H9 (cell line): ENCODE data around the gene LARGE1. TPM values are rescaled to one million over a fixed set of nuclear protein-coding genes. Genes with fewer than 3 reads are reported as not detected.

Experiments
- DNase-seq: peaks from one replicate; pipeline ENCODE4 v3.0.0-alpha.2; 2017
- H2AFZ ChIP-seq: one replicate; pipeline ENCODE4 v1.6.1; 2013; ENCODE audit warnings: mild to moderate bottlenecking, low read length, control low read depth, moderate library complexity
- H2AK5ac ChIP-seq: 2 replicates; pipeline ENCODE4 v1.6.1; 2013; ENCODE audit warnings: low read length, control low read depth, mixed read lengths; ENCODE audit not compliant: insufficient read length
- H2BK120ac ChIP-seq: one replicate; pipeline ENCODE4 v1.6.1; 2013; ENCODE audit warnings: low read depth, mild to moderate bottlenecking, low read length, control low read depth, inconsistent platforms; ENCODE audit not compliant: poor library complexity, severe bottlenecking
- H2BK12ac ChIP-seq: 2 replicates; pipeline ENCODE4 v1.6.1; 2013; ENCODE audit warnings: low read length, control low read depth, mixed read lengths, low read depth; ENCODE audit not compliant: insufficient read length
- H2BK15ac ChIP-seq: 2 replicates; pipeline ENCODE4 v1.6.1; 2013; ENCODE audit warnings: low read depth, low read length, control low read depth
- H2BK20ac ChIP-seq: one replicate; pipeline ENCODE4 v1.6.1; 2013; ENCODE audit warnings: low read depth, mild to moderate bottlenecking, low read length, control low read depth, inconsistent platforms; ENCODE audit not compliant: poor library complexity, severe bottlenecking
- H2BK5ac ChIP-seq: 2 replicates; pipeline ENCODE4 v1.6.1; 2013; ENCODE audit warnings: low read length, control low read depth, mixed read lengths; ENCODE audit not compliant: insufficient read length
- H3K14ac ChIP-seq: 2 replicates; pipeline ENCODE4 v1.6.1; 2013; ENCODE audit warnings: low read length, control low read depth; ENCODE audit not compliant: insufficient read depth
- H3K18ac ChIP-seq: 2 replicates; pipeline ENCODE4 v1.6.1; 2013; ENCODE audit warnings: low read depth, mild to moderate bottlenecking, mixed read lengths, low read length, control low read depth; ENCODE audit not compliant: insufficient read length
- H3K23ac ChIP-seq: 2 replicates; pipeline ENCODE4 v1.6.1; 2013; ENCODE audit warnings: low read length, control low read depth, mixed read lengths, low read depth; ENCODE audit not compliant: insufficient read length
- H3K23me2 ChIP-seq: 2 replicates; pipeline ENCODE4 v1.6.1; 2013; ENCODE audit warnings: low read depth, mild to moderate bottlenecking, mixed read lengths, low read length, control low read depth; ENCODE audit not compliant: insufficient read length, poor library complexity, severe bottlenecking
- H3K27ac ChIP-seq: 2 replicates; pipeline ENCODE4 v1.5.1; 2013; ENCODE audit warnings: low read length, control low read depth, mixed read lengths, low read depth; ENCODE audit not compliant: insufficient read length
- H3K27me3 ChIP-seq: 2 replicates; pipeline ENCODE4 v1.6.1; 2013; ENCODE audit warnings: low read length, control low read depth, inconsistent platforms; ENCODE audit not compliant: insufficient read depth
- H3K4ac ChIP-seq: 2 replicates; pipeline ENCODE4 v1.6.1; 2013; ENCODE audit warnings: low read depth, mild to moderate bottlenecking, control low read depth, inconsistent platforms, low read length, moderate library complexity
- H3K4me1 ChIP-seq: 2 replicates; pipeline ENCODE4 v1.6.1; 2013; ENCODE audit warnings: low read length, control low read depth, inconsistent platforms; ENCODE audit not compliant: insufficient read depth
- H3K4me2 ChIP-seq: 2 replicates; pipeline ENCODE4 v1.6.1; 2013; ENCODE audit warnings: low read length, control low read depth, mixed read lengths; ENCODE audit not compliant: insufficient read length, insufficient read depth
- H3K56ac ChIP-seq: 2 replicates; pipeline ENCODE4 v1.6.1; 2013; ENCODE audit warnings: low read depth, mild to moderate bottlenecking, mixed read lengths, low read length, control low read depth; ENCODE audit not compliant: insufficient read length
- H3K79me1 ChIP-seq: 2 replicates; pipeline ENCODE4 v1.6.1; 2013; ENCODE audit warnings: low read depth, mild to moderate bottlenecking, moderate library complexity, low read length, control low read depth, inconsistent platforms; ENCODE audit not compliant: insufficient read depth, poor library complexity, severe bottlenecking
- H3K79me2 ChIP-seq: 2 replicates; pipeline ENCODE4 v1.6.1; 2013; ENCODE audit warnings: low read length, control low read depth, inconsistent platforms; ENCODE audit not compliant: insufficient read depth
- H3K9ac ChIP-seq: 2 replicates; pipeline ENCODE4 v1.6.1; 2013; ENCODE audit warnings: low read length, control low read depth, mixed read lengths; ENCODE audit not compliant: insufficient read length; ENCODE audit errors: extremely low read depth
- H3K9me3 ChIP-seq: one replicate; pipeline ENCODE4 v1.6.1; 2013; ENCODE audit warnings: low read depth, low read length, inconsistent platforms; ENCODE audit not compliant: control insufficient read depth
- H3T11ph ChIP-seq: one replicate; pipeline ENCODE4 v1.6.1; 2013; ENCODE audit warnings: mild to moderate bottlenecking, low read length, control low read depth, inconsistent platforms
- H4K20me1 ChIP-seq: one replicate; pipeline ENCODE4 v1.6.1; 2013; ENCODE audit not compliant: control insufficient read depth, insufficient read length, insufficient read depth
- H4K5ac ChIP-seq: 2 replicates; pipeline ENCODE4 v1.6.1; 2013; ENCODE audit warnings: low read depth, mild to moderate bottlenecking, mixed read lengths, low read length, control low read depth; ENCODE audit not compliant: insufficient read length
- H4K8ac ChIP-seq: replicated peaks from 2 replicates; pipeline ENCODE4 v1.6.1; 2013; ENCODE audit warnings: low read length, control low read depth, mixed read lengths, low read depth; ENCODE audit not compliant: insufficient read length
- H4K91ac ChIP-seq: 2 replicates; pipeline ENCODE4 v1.6.1; 2013; ENCODE audit warnings: low read depth, mild to moderate bottlenecking, moderate library complexity, mixed read lengths, low read length, control low read depth; ENCODE audit not compliant: insufficient read length
- H3K27ac Mint-ChIP-seq, 3 experiments: 2 replicates in 2 of 3; 3 replicates in 1 of 3; pipeline ENCODE4 v1.8.0; 2020 to 2021; ENCODE audit warnings: mixed read lengths in 3 of 3, mild to moderate bottlenecking in 1 of 3, moderate library complexity in 1 of 3
- H3K27me3 Mint-ChIP-seq: 2 replicates; pipeline ENCODE4 v1.8.0; 2021; ENCODE audit warnings: low read depth, mild to moderate bottlenecking, moderate library complexity, mixed read lengths
- H3K36me3 Mint-ChIP-seq, 3 experiments: 2 replicates in 2 of 3; 3 replicates in 1 of 3; pipeline ENCODE4 v1.8.0; 2020 to 2021; ENCODE audit warnings: low read depth in 3 of 3, mixed read lengths in 3 of 3; ENCODE audit not compliant: insufficient read depth in 1 of 3
- H3K4me1 Mint-ChIP-seq, 2 experiments: 2 replicates each; pipeline ENCODE4 v1.8.0; 2020; ENCODE audit warnings: mixed read lengths in 2 of 2
- H3K4me3 Mint-ChIP-seq, 2 experiments: 2 replicates in 1 of 2; 3 replicates in 1 of 2; pipeline ENCODE4 v1.8.0; 2020 to 2021; ENCODE audit warnings: mild to moderate bottlenecking in 2 of 2, mixed read lengths in 2 of 2, moderate library complexity in 1 of 2
- H3K9me3 Mint-ChIP-seq, 2 experiments: 2 replicates in 1 of 2; 3 replicates in 1 of 2; pipeline ENCODE4 v1.8.0; 2020; ENCODE audit warnings: mild to moderate bottlenecking in 2 of 2, mixed read lengths in 2 of 2, moderate library complexity in 1 of 2
- CTCF ChIP-seq: fragments of 200-600 bp; sonication (generic); conservative IDR thresholded peaks from 3 replicates; pipeline ENCODE4 v1.8.0; 2021; ENCODE audit warnings: antibody characterized with exemption, mild to moderate bottlenecking
- WGBS: extraction: QIAGEN DNeasy Blood & Tissue Kit; methylation state at CpG from one replicate; pipeline ENCODE4 v1.1.7; 2013; ENCODE audit warnings: missing lambda C conversion rate, low lambda C conversion rate, mixed read lengths; ENCODE audit not compliant: insufficient read length; ENCODE audit errors: extremely low coverage; 5-methylcytosine and 5-hydroxymethylcytosine counted together
- total RNA-seq: library from RNA; stranded (reverse); gene quantifications from 2 replicates; pipeline ENCODE4 v1.2.1, GENCODE V29; 2021

The LARGE1 gene
- total RNA-seq, 1 experiment from 2014 or later: 43.5 TPM

GRCh38 chr22:33315117-33315516 lies 605.2 kb downstream of the LARGE1 start:
- no peak overlapping the region for H3K56ac ChIP-seq
- H2BK15ac ChIP-seq: no peak overlapping the region
- H3K4ac ChIP-seq: no peak overlapping the region
- H3K14ac ChIP-seq: no peak overlapping the region
- no peaks in the 10 kb centered on the region for H3K79me1 ChIP-seq
- H4K91ac ChIP-seq: no peak overlapping the region
- no peaks in the 10 kb centered on the region for H3K79me2 ChIP-seq
- Mint-ChIP-seq H3K9me3 (no peaks in the 10 kb centered on the region; a peak in 1 of 5 replicates), H3K27me3 (peaks cover 2% of the 10 kb centered on the region; the same call in 1 of the 2 replicates), H3K36me3 (peaks cover 2 to 16% (median 10%) of the 10 kb centered on the region in 3 experiments; a peak in 5 of 7 replicates), H3K4me3 (no peak overlapping the region), H3K4me1 (no peaks in the 10 kb centered on the region), H3K27ac (no peak overlapping the region)
- TF ChIP-seq CTCF: no peak
- no peak overlapping the region for H3K27ac ChIP-seq
- H4K20me1 ChIP-seq: no peaks in the 10 kb centered on the region
- no peak for DNase-seq
- peaks cover 2% of the 10 kb centered on the region for H3K23me2 ChIP-seq
- H3K9me3 ChIP-seq: no peaks in the 10 kb centered on the region
- no peak overlapping the region for H2BK20ac ChIP-seq
- H2BK12ac ChIP-seq: no peak overlapping the region
- H2BK120ac ChIP-seq: no peak overlapping the region
- H4K8ac ChIP-seq: no peak overlapping the region
- H3T11ph ChIP-seq: no peak overlapping the region
- no peaks in the 10 kb centered on the region for H3K4me1 ChIP-seq
- no peak overlapping the region for H3K4me2 ChIP-seq
- no peak overlapping the region for H2BK5ac ChIP-seq
- WGBS: no CpG with 5 or more reads among the region's 11 CpGs
- no peak overlapping the region for H4K5ac ChIP-seq
- no peak overlapping the region for H2AK5ac ChIP-seq
- no peak overlapping the region for H3K18ac ChIP-seq
- H3K23ac ChIP-seq: no peak overlapping the region
- H2AFZ ChIP-seq: no peak overlapping the region
- no peak overlapping the region for H3K9ac ChIP-seq
- H3K27me3 ChIP-seq: no peaks in the 10 kb centered on the region
